GM18858 (cell line): ENCODE measurements around the gene TAF11L2.
"Not testable (repeated sequence)": the region's sequence is repeated elsewhere in the genome, so short reads cannot be mapped to it uniquely, and the experiment has no call there.

Experiments used
- ATAC-seq: cut with Tn5 transposase; IDR thresholded peaks from one replicate; pipeline ENCODE4 v1.9.1; 2021; ENCODE audit not compliant: unreplicated experiment

The TAF11L2 gene

GRCh38 chr5:17497931-17498330 is at the start of gene TAF11L2:
Gene TAF11L2, plus strand, starts transcription at chr5:17498231.
- not testable (repeated sequence) for ATAC-seq

DNA sequence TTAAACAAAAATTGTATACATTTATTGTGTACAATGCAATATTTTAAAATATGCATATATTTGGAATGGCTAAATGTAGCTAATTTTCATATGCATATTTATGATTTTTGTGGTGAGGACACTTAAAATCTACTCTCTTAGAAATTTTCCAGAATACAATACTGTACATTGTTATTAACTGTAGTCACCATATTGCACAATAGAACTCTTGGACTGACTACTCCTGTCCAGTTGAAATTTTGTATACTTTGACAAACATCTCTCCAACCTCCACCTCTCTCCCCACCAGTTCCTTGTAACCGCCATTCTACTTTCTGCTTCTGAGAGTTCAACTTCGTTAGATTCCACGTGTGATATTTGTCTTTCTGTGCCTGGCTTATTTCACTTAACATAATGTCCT is 49.2 kb upstream of the TAF11L2 start:
- no peak for ATAC-seq

GRCh38 chr5:17452936-17453335 is 45.1 kb upstream of the TAF11L2 start:
- no peak for ATAC-seq

DNA sequence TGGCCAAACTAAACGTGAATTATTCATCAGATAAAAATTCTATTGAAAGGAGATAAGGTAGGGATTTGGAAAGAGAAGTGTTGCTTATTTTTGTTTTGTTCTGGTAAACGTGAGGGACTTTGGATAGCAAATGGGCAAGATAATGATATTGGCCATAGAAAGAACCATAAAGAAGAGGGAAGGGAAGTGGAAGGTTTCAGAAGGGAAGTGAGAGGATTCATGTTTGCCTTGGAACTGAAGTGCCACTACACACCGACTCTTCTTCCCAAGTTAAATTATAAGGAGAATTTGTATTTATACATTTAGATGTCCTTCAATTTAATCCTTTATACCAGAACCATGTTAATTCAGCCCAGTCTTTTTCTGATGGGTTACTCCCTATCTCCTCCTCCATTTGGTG is 42.1 kb upstream of the TAF11L2 start:
- ATAC-seq = no peak

DNA sequence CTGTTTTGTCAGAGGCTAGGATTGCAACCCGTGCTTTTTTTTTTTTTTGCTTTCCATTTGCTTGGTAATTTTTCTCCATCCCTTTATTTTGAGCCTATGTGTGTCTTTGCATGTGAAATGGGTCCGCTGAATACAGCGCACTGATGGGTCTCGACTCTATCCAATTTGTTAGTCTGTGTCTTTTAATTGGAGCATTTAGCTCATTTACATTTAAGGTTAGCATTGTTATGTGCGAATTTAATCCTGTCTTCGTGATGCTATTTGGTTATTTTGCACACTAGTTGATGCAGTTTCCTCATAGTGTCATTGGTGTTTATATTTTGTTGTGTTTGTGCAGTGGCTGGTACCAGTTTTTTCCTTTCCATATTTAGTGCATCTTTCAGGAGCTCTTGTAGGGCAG is 36.2 kb upstream of the TAF11L2 start:
- ATAC-seq = no peak

GRCh38 chr5:17463653-17464052 is 34.4 kb upstream of the TAF11L2 start:
- ATAC-seq = no peak

DNA sequence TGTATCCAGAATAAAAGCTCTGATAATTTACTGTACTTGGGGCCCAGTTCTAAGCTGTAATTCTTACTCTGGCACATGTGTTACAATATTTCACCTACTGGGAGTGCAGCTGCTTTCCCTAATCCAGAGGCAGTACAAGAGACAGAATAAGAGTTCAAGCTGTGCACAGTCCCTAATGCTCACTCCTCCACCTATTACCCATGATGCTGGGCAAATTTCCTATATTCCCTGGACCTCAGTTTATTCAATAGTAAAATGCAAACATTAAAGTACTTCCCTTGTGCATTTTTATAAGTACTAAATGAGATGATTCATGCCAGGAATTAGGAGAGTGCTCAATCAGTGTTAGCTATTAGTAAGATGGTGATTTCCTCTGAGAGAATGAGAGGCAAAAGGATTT is 28.0 kb upstream of the TAF11L2 start:
- no peak for ATAC-seq

GRCh38 chr5:17475064-17475463 is 23.0 kb upstream of the TAF11L2 start:
- not testable (repeated sequence) for ATAC-seq

GRCh38 chr5:17477043-17477442 is 21.0 kb upstream of the TAF11L2 start:
- ATAC-seq = no peak

- no peak for ATAC-seq
Observed at GRCh38 chr5:17477573-17478265, 20.3 kb upstream of the TAF11L2 start.

GRCh38 chr5:17481378-17481777 is 16.7 kb upstream of the TAF11L2 start:
- ATAC-seq = no peak

GRCh38 chr5:17482790-17483189 is 15.2 kb upstream of the TAF11L2 start:
- ATAC-seq = no peak

DNA sequence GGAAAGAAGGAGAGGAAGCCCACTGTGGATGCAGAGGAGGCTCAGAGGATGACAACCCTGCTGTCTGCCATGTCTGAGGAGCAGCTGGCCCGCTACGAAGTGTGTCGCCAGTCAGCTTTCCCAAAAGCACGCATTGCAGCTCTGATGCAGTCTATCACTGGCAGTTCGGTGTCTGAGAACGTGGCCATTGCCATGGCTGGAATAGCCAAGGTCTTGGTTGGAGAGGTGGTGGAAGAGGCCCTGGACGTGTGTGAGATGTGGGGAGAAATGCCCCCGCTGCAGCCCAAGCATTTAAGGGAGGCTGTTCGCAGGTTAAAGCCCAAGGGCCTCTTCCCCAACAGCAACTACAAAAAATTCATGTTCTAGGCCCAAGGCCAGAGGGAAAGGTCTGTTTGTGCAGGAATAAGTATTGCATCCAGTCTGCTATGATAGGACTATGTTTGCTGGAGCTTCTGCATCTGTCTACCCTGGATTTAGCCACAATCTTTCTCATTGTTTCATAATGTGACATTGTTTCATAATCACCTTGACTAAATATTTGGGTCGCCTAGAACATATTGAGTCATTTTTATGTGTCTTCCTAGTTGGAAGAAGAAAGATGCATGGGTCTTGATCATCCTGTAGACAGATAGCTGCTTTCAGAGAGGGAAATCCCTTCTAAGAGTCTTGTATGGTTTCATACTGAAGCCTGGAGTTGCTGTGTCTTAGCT is 11.4 kb upstream of the TAF11L2 start:
- not testable (repeated sequence) for ATAC-seq

- no peak for ATAC-seq
Observed at GRCh38 chr5:17487174-17487512, 10.9 kb upstream of the TAF11L2 start.

- ATAC-seq = not testable (repeated sequence)
Observed at GRCh38 chr5:17491257-17491656, 6.8 kb upstream of the TAF11L2 start.

GRCh38 chr5:17492770-17493169 is 5.3 kb upstream of the TAF11L2 start:
- no peak for ATAC-seq

DNA sequence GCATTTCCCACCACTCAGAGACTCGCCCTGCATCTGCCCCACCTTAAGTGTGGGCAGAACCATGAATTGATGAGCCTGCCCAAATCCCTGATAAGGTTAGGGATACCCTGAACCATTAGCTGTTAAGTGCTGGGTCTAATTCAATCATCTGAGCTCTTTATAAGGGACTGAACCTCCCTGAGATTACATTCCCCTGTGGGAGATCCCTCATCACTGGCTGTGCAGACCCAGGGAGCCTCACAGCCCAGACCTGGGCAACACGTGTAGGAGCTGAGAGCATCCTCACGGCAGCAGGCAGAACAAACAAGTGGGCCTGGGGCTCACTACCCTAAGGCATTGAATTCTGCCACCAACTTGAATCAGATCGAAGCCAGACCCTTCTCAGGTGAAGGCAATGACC is 585 bp upstream of the TAF11L2 start:
- no peak for ATAC-seq

GRCh38 chr5:17511775-17512325 is 13.8 kb downstream of the TAF11L2 start:
- no peak for ATAC-seq

GRCh38 chr5:17517526-17517925 is 19.5 kb downstream of the TAF11L2 start:
- not testable (repeated sequence) for ATAC-seq

DNA sequence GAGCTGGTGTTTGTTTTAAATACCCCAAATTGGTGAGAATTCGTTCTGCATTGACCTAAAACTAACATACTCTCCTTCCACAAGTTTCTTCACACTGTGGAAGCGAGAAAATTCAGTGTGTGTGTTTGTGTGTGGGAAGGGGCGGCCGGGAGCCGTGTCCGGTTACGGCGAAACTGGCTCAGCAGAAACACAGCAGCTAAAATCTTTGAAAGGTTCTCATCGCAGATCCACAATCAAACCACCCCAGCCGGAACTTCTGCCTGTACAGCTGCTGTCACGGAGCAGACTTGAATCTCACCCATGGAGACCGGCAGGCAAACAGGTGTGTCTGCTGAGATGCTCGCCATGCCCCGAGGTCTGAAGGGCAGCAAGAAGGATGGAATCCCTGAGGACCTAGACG is 20.0 kb downstream of the TAF11L2 start, which contains the start of gene TAF11L3:
TAF11L3 (plus strand) TSS at position 301 of the 400 bp plus-strand sequence.
- ATAC-seq = not testable (repeated sequence)

- ATAC-seq = not testable (repeated sequence)
Observed at GRCh38 chr5:17519508-17519907, 21.5 kb downstream of the TAF11L2 start.

GRCh38 chr5:17521501-17521900 is 23.5 kb downstream of the TAF11L2 start, which contains the start of gene TAF11L4:
Gene TAF11L4, plus strand, starts transcription at chr5:17521801.
- not testable (repeated sequence) for ATAC-seq
